ENCODE measurements around the gene CDKAL1.

DNA sequence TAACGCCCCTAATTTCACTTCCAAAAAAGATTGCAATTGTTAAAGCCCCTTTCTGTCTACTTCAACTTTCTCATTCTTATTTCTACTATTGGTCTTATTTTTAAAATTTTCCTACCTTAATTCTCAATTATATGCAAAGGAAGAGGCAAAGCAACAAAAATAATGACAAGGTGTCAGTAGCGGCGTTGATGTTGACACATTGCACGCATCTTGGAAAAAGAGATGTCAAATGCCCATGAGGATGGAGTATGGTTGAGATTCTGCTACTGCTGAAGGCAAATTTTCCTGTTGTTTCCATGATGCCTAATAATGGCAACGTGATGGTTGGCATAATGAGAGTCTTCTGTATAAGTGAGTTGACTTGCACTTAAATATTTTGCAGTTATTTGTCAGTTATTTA, 258.9 kb downstream of the CDKAL1 start:
- TF ChIP-seq EZH2 (IDR thresholded peaks at IDR 0.05; ENCODE audit: borderline replicate concordance, low read depth, low read length, severe bottlenecking) = no peak
- TF ChIP-seq, protein P1, sequence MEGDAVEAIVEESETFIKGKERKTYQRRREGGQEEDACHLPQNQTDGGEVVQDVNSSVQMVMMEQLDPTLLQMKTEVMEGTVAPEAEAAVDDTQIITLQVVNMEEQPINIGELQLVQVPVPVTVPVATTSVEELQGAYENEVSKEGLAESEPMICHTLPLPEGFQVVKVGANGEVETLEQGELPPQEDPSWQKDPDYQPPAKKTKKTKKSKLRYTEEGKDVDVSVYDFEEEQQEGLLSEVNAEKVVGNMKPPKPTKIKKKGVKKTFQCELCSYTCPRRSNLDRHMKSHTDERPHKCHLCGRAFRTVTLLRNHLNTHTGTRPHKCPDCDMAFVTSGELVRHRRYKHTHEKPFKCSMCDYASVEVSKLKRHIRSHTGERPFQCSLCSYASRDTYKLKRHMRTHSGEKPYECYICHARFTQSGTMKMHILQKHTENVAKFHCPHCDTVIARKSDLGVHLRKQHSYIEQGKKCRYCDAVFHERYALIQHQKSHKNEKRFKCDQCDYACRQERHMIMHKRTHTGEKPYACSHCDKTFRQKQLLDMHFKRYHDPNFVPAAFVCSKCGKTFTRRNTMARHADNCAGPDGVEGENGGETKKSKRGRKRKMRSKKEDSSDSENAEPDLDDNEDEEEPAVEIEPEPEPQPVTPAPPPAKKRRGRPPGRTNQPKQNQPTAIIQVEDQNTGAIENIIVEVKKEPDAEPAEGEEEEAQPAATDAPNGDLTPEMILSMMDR (IDR thresholded peaks at IDR 0.05; ENCODE audit: borderline replicate concordance, extremely low read depth, low read length, poor library complexity, severe bottlenecking) = no peak

Data from DND-41 (cell line).